K562 (cell line): Measurements from ENCODE around the gene ADORA1. TPM values are rescaled to one million over a fixed set of nuclear protein-coding genes. Genes with fewer than 3 reads are reported as not detected.

Experiments used
- ATAC-seq: fragments of 200-7000 bp; cut with Tn5 transposase; 3 replicates; pipeline ENCODE4 v1.9.1; 2020; ENCODE audit warnings: moderate library complexity
- BruUV-seq: library from RNA; stranded (reverse); fragments of 400-500 nt; replicated peaks from 2 replicates; lab custom pipeline; 2021; lab: Mats Ljungman, UMichigan
- CTCF ChIA-PET: fragments of 300-600 bp; formaldehyde crosslinking; extraction: SDS; loops from one replicate; lab custom pipeline; 2021; ENCODE audit warnings: low intra/inter-chr PET ratio; lab: Yijun Ruan, JAX
- POLR2A ChIA-PET: fragments of 300-600, 350-650 bp; sonication (Branson Sonifier 250); formaldehyde crosslinking; extraction: SDS; loops from one replicate; lab custom pipeline; 2021; ENCODE audit warnings: antibody characterized with exemption, inconsistent platforms; lab: Yijun Ruan, JAX
- DNase-seq, 4 experiments: peaks; one replicate each; pipeline versions ENCODE4 v3.0.0 to v3.0.0-alpha.2; 2011 to 2018; ENCODE audit warnings: low spot score in 3 of 4, mixed read lengths in 3 of 4; ENCODE audit errors: extremely low read depth in 1 of 4
- FAIRE-seq: peaks from 2 replicates; lab custom pipeline; 2011; peaks lifted over from hg19 to GRCh38; lab: Jason Lieb, UNC
- H2AFZ ChIP-seq: 2 replicates; pipeline ENCODE4 v1.6.0; 2011; ENCODE audit warnings: low read depth, low read length, control low read depth, inconsistent platforms
- H3K27ac ChIP-seq: fragments of 200-600 bp; 3 replicates; pipeline ENCODE4 v1.8.0; 2011; ENCODE audit warnings: low read depth, mild to moderate bottlenecking, control low read depth, inconsistent platforms, low read length, moderate library complexity, mixed read lengths; ENCODE audit errors: extremely low read depth
- H3K27me3 ChIP-seq, 2 experiments: fragments of 300-600 bp in 1 of 2; 2 replicates in 1 of 2; 3 replicates in 1 of 2; pipeline versions ENCODE4 v1.6.0 to v1.8.0; 2011; ENCODE audit warnings: inconsistent platforms in 2 of 2, low read length in 2 of 2, mild to moderate bottlenecking in 1 of 2, mixed read lengths in 1 of 2, moderate library complexity in 1 of 2; ENCODE audit not compliant: control insufficient read depth in 2 of 2, insufficient read depth in 2 of 2
- H3K36me3 ChIP-seq: fragments of 300-600 bp; 3 replicates; pipeline ENCODE4 v1.8.0; 2011; ENCODE audit warnings: mild to moderate bottlenecking, low read length, inconsistent platforms; ENCODE audit not compliant: control insufficient read depth, insufficient read depth
- H3K4me1 ChIP-seq, 2 experiments: fragments of 200-600 bp in 1 of 2; replicated peaks in 1 of 2; 2 replicates in 1 of 2; 3 replicates in 1 of 2; pipeline versions ENCODE4 v1.5.1 to v1.8.0; 2011; ENCODE audit warnings: inconsistent platforms in 2 of 2, low read length in 2 of 2, mild to moderate bottlenecking in 1 of 2, mixed read lengths in 1 of 2, moderate library complexity in 1 of 2; ENCODE audit not compliant: control insufficient read depth in 2 of 2, insufficient read depth in 2 of 2
- H3K4me2 ChIP-seq: 2 replicates; pipeline ENCODE4 v1.6.1; 2011; ENCODE audit warnings: low read length, control low read depth, inconsistent platforms, mixed read lengths; ENCODE audit not compliant: insufficient read depth
- H3K4me3 ChIP-seq: fragments of 200-600 bp; sonication (generic), shearing (Covaris generic); 2 replicates; pipeline ENCODE4 v1.5.1; 2016; ENCODE audit warnings: control low read depth, inconsistent platforms
- H3K79me2 ChIP-seq: fragments of 200-600 bp; 3 replicates; pipeline ENCODE4 v1.8.0; 2011; ENCODE audit warnings: low read length, inconsistent platforms; ENCODE audit not compliant: control insufficient read depth, insufficient read depth
- H3K9ac ChIP-seq, 2 experiments: 2 replicates each; pipeline versions ENCODE4 v1.6.0 to v1.6.1; 2011; ENCODE audit warnings: low read depth in 2 of 2, low read length in 2 of 2, control low read depth in 1 of 2, inconsistent platforms in 1 of 2, mild to moderate bottlenecking in 1 of 2, mixed read lengths in 1 of 2; ENCODE audit not compliant: insufficient read depth in 1 of 2
- H3K9me1 ChIP-seq: one replicate; pipeline ENCODE4 v1.6.0; 2011; ENCODE audit warnings: inconsistent platforms, mild to moderate bottlenecking, low read length, moderate library complexity; ENCODE audit not compliant: control insufficient read depth, insufficient read depth
- H3K9me3 ChIP-seq: replicated peaks from 2 replicates; pipeline ENCODE4 v1.5.1; 2011; ENCODE audit warnings: low read depth, low read length, inconsistent platforms; ENCODE audit not compliant: control insufficient read depth, insufficient read depth
- H4K20me1 ChIP-seq: replicated peaks from 2 replicates; pipeline ENCODE4 v1.6.1; 2011; ENCODE audit warnings: low read length, inconsistent platforms, mixed read lengths; ENCODE audit not compliant: control insufficient read depth, insufficient read depth
- EWSR1 ChIP-seq: fragments of 450-650 bp; IDR thresholded peaks from 2 replicates; pipeline ENCODE4 v1.6.1; 2018; ENCODE audit warnings: borderline replicate concordance, mild to moderate bottlenecking, low read depth, moderate library complexity; ENCODE audit not compliant: partially characterized antibody
- FOS ChIP-seq: IDR thresholded peaks from 3 replicates; pipeline ENCODE4 v1.6.1; 2011; ENCODE audit not compliant: insufficient read length; ENCODE audit errors: extremely low read depth
- HDAC8 ChIP-seq: fragments of 450-650 bp; IDR thresholded peaks from 2 replicates; pipeline ENCODE4 v1.6.1; 2016; ENCODE audit warnings: mild to moderate bottlenecking, missing genetic modification characterization, moderate library complexity, missing compliant biosample characterization
- L3MBTL2 ChIP-seq: fragments of 450-650 bp; IDR thresholded peaks from 2 replicates; pipeline ENCODE4 v1.6.1; 2016; ENCODE audit warnings: mild to moderate bottlenecking, moderate library complexity
- LEF1 ChIP-seq: fragments of 450-650 bp; IDR thresholded peaks from 2 replicates; pipeline ENCODE4 v1.6.1; 2016; ENCODE audit warnings: mild to moderate bottlenecking
- NELFE ChIP-seq: IDR thresholded peaks from 2 replicates; pipeline ENCODE4 v1.6.1; 2011; ENCODE audit warnings: mild to moderate bottlenecking; ENCODE audit not compliant: insufficient read depth, insufficient read length
- NEUROD1 ChIP-seq: fragments of 150-350 bp; IDR thresholded peaks from 2 replicates; pipeline ENCODE4 v1.6.1; 2014; ENCODE audit warnings: borderline replicate concordance, low read length, low read depth; ENCODE audit not compliant: partially characterized antibody
- POLR3G ChIP-seq: IDR thresholded peaks from 2 replicates; pipeline ENCODE4 v1.6.1; 2011; ENCODE audit not compliant: insufficient read length, insufficient replicate concordance; ENCODE audit errors: extremely low read depth
- RHOXF2B ChIP-seq: fragments of 250-450 bp; sonication (Bioruptor Pico); conservative IDR thresholded peaks from 2 replicates; pipeline ENCODE4 v1.5.1; 2021
- SFPQ ChIP-seq: fragments of 200-400 bp; formaldehyde crosslinking; IDR thresholded peaks from 2 replicates; pipeline ENCODE4 v1.6.1; 2017; ENCODE audit warnings: mild to moderate bottlenecking, low read depth, low read length, moderate library complexity
- TRIM28 ChIP-seq: fragments of 450-650 bp; IDR thresholded peaks from 2 replicates; pipeline ENCODE4 v1.6.1; 2017
- ZFP1 ChIP-seq: fragments of 450-650 bp; formaldehyde crosslinking; IDR thresholded peaks from 2 replicates; pipeline ENCODE4 v1.4.0; 2020; ENCODE audit warnings: mild to moderate bottlenecking, mixed read lengths
- ZNF274 ChIP-seq: IDR thresholded peaks from 2 replicates; pipeline ENCODE4 v1.6.1; 2011; ENCODE audit warnings: low read depth, mild to moderate bottlenecking, low read length, moderate library complexity, borderline replicate concordance
- ZNF668 ChIP-seq: fragments of 250-450 bp; sonication (Bioruptor Pico); IDR thresholded peaks from 2 replicates; pipeline ENCODE4 v1.8.0; 2022; ENCODE audit warnings: mild to moderate bottlenecking, inconsistent platforms
- ZNF830 ChIP-seq: fragments of 250-450 bp; sonication (Bioruptor Pico); IDR thresholded peaks from 2 replicates; pipeline ENCODE4 v1.5.0; 2021; ENCODE audit warnings: mild to moderate bottlenecking
- WGBS: fragments of 100-300 bp; shearing (Covaris generic); methylation state at CpG from one replicate; pipeline ENCODE4 v1.1.6; 2016; ENCODE audit warnings: low coverage, mixed read lengths; ENCODE audit not compliant: insufficient coverage; ENCODE audit errors: missing lambda C conversion rate; 5-methylcytosine and 5-hydroxymethylcytosine counted together
- in situ Hi-C: fragments of 300-500 bp; cut with MboI; formaldehyde crosslinking; loops from 4 replicates; pipeline ENCODE4 v1.15.0; 2018; ENCODE audit warnings: inconsistent platforms, mixed read lengths
- intact Hi-C: fragments of 100-400 bp; cut with micrococcal nuclease; formaldehyde crosslinking; loops from 2 replicates; pipeline ENCODE4 v1.14.2; 2022
- polyA plus RNA-seq, 8 experiments: library from polyadenylated mRNA; depleted of rRNA in 4 of 8; stranded (reverse) in 5 of 8; unstranded in 3 of 8; fragments of >200 nt; fragmentation: Nextera tagmentation in 2 of 8; fragmentation: Illumina TruSeq in 1 of 8; extraction: Ambion mirVana in 2 of 8; extraction: Trizol in 1 of 8; gene quantifications; 2 replicates each; pipeline versions ENCODE4 v1.2.1 to v1.2.3, GENCODE V29; 2011 to 2014; ENCODE audit warnings: inconsistent platforms in 1 of 8, missing spikeins in 1 of 8
- total RNA-seq, 7 experiments: library from RNA; depleted of rRNA in 6 of 7; stranded (reverse); fragments of >200 nt in 6 of 7; fragmentation: Illumina TruSeq in 2 of 7; extraction: Trizol in 2 of 7; gene quantifications; 2 replicates each; pipeline versions ENCODE4 v1.2.1 to v1.2.3, GENCODE V29; 2011 to 2021; ENCODE audit warnings: low replicate concordance in 1 of 7
- TF ChIP-seq, protein P1 (sequence below), 2 experiments: fragments of 250-450 bp in 1 of 2; fragments of 450-650 bp in 1 of 2; sonication (Bioruptor Pico) in 1 of 2; IDR thresholded peaks; 2 replicates each; pipeline versions ENCODE4 v1.6.1 to v1.8.0; 2016 to 2021; ENCODE audit warnings: mild to moderate bottlenecking in 2 of 2, moderate library complexity in 2 of 2, missing compliant biosample characterization in 1 of 2, missing genetic modification characterization in 1 of 2
- TF ChIP-seq, protein P2 (sequence below): fragments of 250-450 bp; sonication (Bioruptor Pico); IDR thresholded peaks from 2 replicates; pipeline ENCODE4 v1.4.0; 2020; ENCODE audit warnings: mild to moderate bottlenecking

ADORA1 gene
- total and polyA plus RNA-seq, 9 of the 15 experiments (the other 6 are each of a cell fraction or from before 2014, with no cell fraction given): not detected

DNA sequence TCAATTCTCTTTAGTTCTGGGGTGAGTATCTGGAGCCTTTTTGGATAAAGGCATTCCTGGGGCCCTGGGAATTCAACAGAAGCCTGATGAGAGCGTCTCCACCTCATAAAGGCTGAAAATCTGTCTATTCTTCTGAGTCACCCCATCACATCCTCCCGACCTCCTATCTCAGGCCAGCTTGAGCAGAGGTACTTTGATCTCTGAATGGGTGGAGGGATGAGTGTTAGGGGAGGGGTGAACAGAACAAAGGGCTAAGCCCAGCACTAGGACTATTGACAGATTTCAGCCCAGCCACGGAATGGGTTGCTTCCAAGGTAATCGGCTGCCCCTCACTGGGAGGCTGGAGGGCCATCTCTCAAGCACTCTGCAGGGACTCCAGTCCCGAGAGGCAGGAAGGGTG lies 50.6 kb downstream of the ADORA1 start (continued):
- TF ChIP-seq, protein P1, sequence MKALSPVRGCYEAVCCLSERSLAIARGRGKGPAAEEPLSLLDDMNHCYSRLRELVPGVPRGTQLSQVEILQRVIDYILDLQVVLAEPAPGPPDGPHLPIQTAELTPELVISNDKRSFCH (CRISPR knock-in tag; IDR thresholded peaks at IDR 0.05): no peak
- TF ChIP-seq, protein P1 (tag; IDR thresholded peaks at IDR 0.05): no peak
- TF ChIP-seq L3MBTL2: no peak
- no peak for TF ChIP-seq RHOXF2B (CRISPR knock-in tag)
- no peak for TF ChIP-seq SFPQ
- TF ChIP-seq POLR3G: no peak

DNA sequence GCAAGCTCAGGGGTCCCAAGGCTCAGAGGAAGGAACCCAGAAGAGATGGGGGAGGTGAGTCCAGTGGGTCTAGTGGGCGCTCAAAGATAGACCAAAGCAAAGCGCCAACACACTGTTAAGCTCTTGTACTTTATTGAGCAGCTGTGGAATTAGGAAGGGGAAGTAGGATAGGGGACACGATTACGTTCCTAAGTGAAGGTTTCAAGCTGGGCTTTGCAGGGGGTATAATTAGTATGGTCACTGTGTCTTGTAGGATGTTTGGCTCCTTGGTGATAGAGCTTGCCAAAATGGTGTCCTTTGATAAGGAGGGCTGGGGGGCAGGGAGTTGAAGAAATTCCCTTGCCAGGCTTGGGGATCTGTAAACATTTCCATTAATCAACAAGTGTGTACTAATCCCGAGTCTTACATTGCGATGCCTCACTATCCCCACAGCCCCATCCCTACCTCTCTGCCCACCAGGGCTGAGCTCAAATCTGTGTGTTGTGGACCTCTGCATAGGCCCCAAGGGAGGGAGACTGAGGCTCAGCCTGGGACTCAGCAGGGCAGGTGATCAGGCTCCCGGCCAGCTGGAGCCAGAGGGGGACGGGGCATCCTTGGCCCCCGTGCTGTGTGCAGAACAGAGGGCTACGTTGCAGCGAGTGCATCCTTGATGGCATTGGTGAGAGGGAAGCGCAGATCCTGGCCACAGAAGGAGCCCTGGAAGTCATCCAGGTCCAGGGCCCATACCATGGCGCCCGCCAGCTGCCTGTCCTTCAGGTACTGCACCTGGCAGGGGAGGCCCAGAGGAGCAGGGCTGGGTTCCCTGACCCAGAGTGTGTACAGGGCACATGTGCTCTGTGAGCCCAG lies 51.5 kb downstream of the ADORA1 start:
- Histone ChIP-seq H2AFZ (no peak overlapping the region), H3K27me3 (peaks cover 19 to 79% of the 10 kb centered on the region in 2 experiments; a peak in 4 of 5 replicates), H3K27ac (no peak overlapping the region), H3K4me2 (no peak overlapping the region), H4K20me1 (peaks cover 19% of the 10 kb centered on the region), H3K9ac (no peak overlapping the region), H3K36me3 (no peaks in the 10 kb centered on the region), H3K4me1 (0 out of 5 replicates have a peak, but pooled peaks cover 0 to 2% of the 10 kb centered on the region in 2 experiments), H3K4me3 (no peak overlapping the region), H3K79me2 (no peaks in the 10 kb centered on the region), H3K9me1 (no peaks in the 10 kb centered on the region), H3K9me3 (no peaks in the 10 kb centered on the region)
- DNase-seq: no peak
- no peak for ATAC-seq
- POLR2A ChIA-PET: interaction anchor here (0.6 to 0.7 kb wide), 3 partner anchors 27 to 152 kb away, joined by 3 read pairs; no protein-coding TSS in a partner anchor
- no TSS peak for BruUV-seq
- intact Hi-C loops: no loop called here
- CTCF ChIA-PET: no interaction called here
- no peak for FAIRE-seq
- in situ Hi-C loops: no loop called here
- WGBS: 0% methylated on average over 14 of the region's 14 CpGs
- TF ChIP-seq TRIM28: no peak
- no peak for TF ChIP-seq ZNF830
- no peak for TF ChIP-seq ZNF274
- TF ChIP-seq LEF1: no peak
- TF ChIP-seq HDAC8: no peak
- TF ChIP-seq ZNF668 (CRISPR knock-in tag): no peak
- no peak for TF ChIP-seq ZFP1 (CRISPR knock-in tag)
- TF ChIP-seq, protein P2, sequence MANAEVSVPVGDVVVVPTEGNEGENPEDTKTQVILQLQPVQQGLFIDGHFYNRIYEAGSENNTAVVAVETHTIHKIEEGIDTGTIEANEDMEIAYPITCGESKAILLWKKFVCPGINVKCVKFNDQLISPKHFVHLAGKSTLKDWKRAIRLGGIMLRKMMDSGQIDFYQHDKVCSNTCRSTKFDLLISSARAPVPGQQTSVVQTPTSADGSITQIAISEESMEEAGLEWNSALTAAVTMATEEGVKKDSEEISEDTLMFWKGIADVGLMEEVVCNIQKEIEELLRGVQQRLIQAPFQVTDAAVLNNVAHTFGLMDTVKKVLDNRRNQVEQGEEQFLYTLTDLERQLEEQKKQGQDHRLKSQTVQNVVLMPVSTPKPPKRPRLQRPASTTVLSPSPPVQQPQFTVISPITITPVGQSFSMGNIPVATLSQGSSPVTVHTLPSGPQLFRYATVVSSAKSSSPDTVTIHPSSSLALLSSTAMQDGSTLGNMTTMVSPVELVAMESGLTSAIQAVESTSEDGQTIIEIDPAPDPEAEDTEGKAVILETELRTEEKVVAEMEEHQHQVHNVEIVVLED (CRISPR knock-in tag): no peak
- TF ChIP-seq EWSR1: no peak
- no peak for TF ChIP-seq FOS
- TF ChIP-seq NEUROD1: no peak
- TF ChIP-seq NELFE: no peak
